ENCODE measurements around the gene CHST13.

GRCh38 chr3:126537116-126537729 lies 13.3 kb downstream of the CHST13 start:
- TF ChIP-seq CTCF (IDR thresholded peaks at IDR 0.05) (no peak), POLR2AphosphoS5 (IDR thresholded peaks at IDR 0.05; ENCODE audit: insufficient read depth in 1 of 2, low read depth in 1 of 2) (no peak)
